ENCODE data around the gene BABAM2.

Gene BABAM2

GRCh38 chr2:28173377-28173776 is 282.8 kb downstream of the BABAM2 start:
- no peak for DNase-seq (ENCODE audit: low read depth in 2 of 2)
- TF ChIP-seq CTCF (IDR thresholded peaks at IDR 0.05; ENCODE audit: low read depth, low read length) = no peak
- no peak overlapping the region for H3K4me3 ChIP-seq (replicated peaks in 1 of 2; ENCODE audit: low read depth in 2 of 2, low read length in 2 of 2)

GRCh38 chr2:28174211-28174610 is 283.7 kb downstream of the BABAM2 start:
- DNase-seq (ENCODE audit: low read depth in 2 of 2) = no peak
- no peak overlapping the region for H3K4me3 ChIP-seq (replicated peaks in 1 of 2; ENCODE audit: low read depth in 2 of 2, low read length in 2 of 2)
- no peak for TF ChIP-seq CTCF (IDR thresholded peaks at IDR 0.05; ENCODE audit: low read depth, low read length)

DNA sequence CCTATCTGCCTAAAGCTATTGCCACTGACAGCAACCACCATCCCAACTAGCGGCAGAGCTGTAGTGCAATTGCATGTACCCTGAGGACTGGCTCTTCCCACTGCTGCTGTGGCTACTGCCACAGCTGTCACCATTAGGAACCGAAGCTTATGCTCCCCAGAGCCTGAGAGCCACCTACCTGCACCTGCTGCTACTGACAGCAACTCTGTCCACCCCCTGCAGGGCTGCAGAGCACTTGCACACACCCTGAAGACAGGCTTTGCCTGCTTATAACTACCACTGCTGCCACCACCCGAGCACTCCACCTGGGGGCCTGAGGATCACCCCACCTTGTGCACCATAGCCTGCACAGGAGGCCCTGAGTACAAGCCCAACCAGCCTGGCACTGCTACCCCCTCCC is 284.5 kb downstream of the BABAM2 start:
- H3K4me3 ChIP-seq (replicated peaks in 1 of 2; ENCODE audit: low read depth in 2 of 2, low read length in 2 of 2) = no peak overlapping the region
- no peak for TF ChIP-seq CTCF (IDR thresholded peaks at IDR 0.05; ENCODE audit: low read depth, low read length)
- no peak for DNase-seq (ENCODE audit: low read depth in 2 of 2)

GRCh38 chr2:28178946-28179345 is 288.4 kb downstream of the BABAM2 start:
- no peak for DNase-seq (ENCODE audit: low read depth in 2 of 2)
- no peak overlapping the region for H3K4me3 ChIP-seq (replicated peaks in 1 of 2; ENCODE audit: low read depth in 2 of 2, low read length in 2 of 2)
- no peak for TF ChIP-seq CTCF (IDR thresholded peaks at IDR 0.05; ENCODE audit: low read depth, low read length)

DNA sequence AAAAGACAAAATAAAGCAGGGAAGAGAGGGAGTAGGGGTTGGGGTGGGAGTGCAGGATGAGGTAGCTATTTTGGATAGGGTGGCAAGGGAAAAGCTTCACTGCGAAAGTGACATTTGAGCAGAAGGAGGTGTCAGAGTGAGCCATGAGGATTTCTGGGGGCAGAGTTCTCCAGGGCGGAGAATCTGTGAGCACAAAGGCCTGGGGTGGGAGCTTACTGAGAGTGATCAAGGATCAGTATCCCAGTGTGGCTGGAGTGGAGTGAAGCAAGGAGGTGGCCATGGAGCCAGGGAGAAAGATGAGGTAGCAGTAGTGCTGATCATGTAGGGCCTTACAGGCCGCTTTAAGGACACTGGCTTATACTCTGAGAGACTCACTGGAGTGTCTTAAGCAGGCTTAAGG is 291.3 kb downstream of the BABAM2 start:
- TF ChIP-seq CTCF (IDR thresholded peaks at IDR 0.05; ENCODE audit: low read depth, low read length) = no peak
- no peak for DNase-seq (ENCODE audit: low read depth in 2 of 2)
- H3K4me3 ChIP-seq (replicated peaks in 1 of 2; ENCODE audit: low read depth in 2 of 2, low read length in 2 of 2) = no peak overlapping the region

DNA sequence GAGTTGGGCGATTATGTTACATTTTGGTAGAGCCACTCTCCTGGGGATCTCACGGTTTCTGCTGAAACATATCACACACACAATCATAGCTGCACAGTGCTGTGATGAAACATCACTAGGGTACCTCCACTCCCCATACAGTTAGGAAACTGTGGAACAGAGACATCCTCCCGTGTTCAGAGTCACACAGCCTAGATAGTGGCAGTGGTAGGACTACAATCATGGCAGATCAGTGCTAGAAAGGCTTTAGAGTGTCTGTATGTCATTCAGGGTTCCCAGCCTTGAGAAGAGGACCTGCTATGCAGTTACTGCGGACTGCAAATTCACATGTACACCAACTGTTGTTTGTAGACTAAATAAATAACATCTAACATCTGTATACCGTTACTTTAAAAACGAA is 291.8 kb downstream of the BABAM2 start:
- no peak for TF ChIP-seq CTCF (IDR thresholded peaks at IDR 0.05; ENCODE audit: low read depth, low read length)
- DNase-seq (ENCODE audit: low read depth in 2 of 2) = no peak

DNA sequence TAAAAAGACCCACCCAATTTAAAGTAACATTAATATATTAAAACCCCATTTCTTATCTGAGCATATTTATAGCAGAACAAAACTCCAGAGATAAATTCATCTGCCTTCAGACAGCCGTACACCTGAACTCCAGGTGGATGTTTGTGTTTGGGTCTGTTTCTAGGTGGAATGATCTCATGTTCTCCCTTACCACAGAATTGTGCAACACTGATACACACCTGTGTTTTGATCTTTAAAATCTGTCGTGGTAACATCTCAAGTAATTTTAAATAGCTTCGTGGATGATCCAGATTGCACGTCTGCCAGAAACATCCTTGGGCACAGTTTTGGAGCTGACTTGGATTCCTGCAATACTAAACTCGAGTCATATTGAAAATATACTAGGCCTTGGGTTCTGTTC is 294.6 kb downstream of the BABAM2 start:
- no peak overlapping the region for H3K4me3 ChIP-seq (replicated peaks in 1 of 2; ENCODE audit: low read depth in 2 of 2, low read length in 2 of 2)
- no peak for DNase-seq (ENCODE audit: low read depth in 2 of 2)
- no peak for TF ChIP-seq CTCF (IDR thresholded peaks at IDR 0.05; ENCODE audit: low read depth, low read length)

More for the DNA sequence above, 291.8 kb downstream of the BABAM2 start:
- no peak overlapping the region for H3K4me3 ChIP-seq (replicated peaks in 1 of 2; ENCODE audit: low read depth in 2 of 2, low read length in 2 of 2)

Data from cardiac fibroblast (primary cell).